SH-SY5Y (cell line): ENCODE measurements around the gene WDR48.

Experiments
- GATA2 ChIP-seq: IDR thresholded peaks from 2 replicates; pipeline ENCODE4 v1.6.1; 2011; ENCODE audit warnings: mild to moderate bottlenecking, low read depth, low read length
- GATA3 ChIP-seq: IDR thresholded peaks from 2 replicates; pipeline ENCODE4 v1.6.1; 2011; ENCODE audit warnings: low read depth, mild to moderate bottlenecking, low read length, moderate library complexity

GRCh38 chr3:39021029-39021428 is 30.8 kb upstream of the WDR48 start:
- TF ChIP-seq GATA3: no peak
- no peak for TF ChIP-seq GATA2
